Stimulated activated CD8-positive, alpha-beta memory T cell treated with anti-CD3 and anti-CD28 coated beads, Interleukin-4, amount 100 ng/mL, for 24 hours (primary cell): ENCODE results near the gene SYT11.
"Not testable (repeated sequence)": the region's sequence is repeated elsewhere in the genome, so short reads cannot be mapped to it uniquely, and the experiment has no call there.

Experiments
- DNase-seq: peaks from one replicate; pipeline ENCODE4 v3.0.0-alpha.2; 2020; ENCODE audit warnings: low read depth

SYT11 gene

DNA sequence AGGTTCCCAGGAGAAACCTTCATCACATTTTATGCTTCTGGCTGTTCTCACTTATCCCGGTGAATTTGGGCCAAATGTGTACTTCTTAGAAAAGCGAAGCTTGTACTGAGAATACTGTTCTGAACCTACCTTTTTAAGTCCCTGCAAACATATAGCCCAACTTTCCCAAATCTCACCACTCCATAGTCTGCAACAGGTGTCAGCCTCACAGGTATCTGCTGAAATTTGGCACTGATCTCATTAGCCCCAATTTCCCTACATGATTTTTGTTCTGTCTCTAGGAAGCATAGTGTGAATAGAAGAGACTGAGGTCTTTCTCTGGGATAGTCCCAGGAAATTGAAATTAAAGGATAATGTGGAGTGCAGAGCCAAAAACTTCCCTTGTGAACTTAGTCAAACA is 40.3 kb downstream of the SYT11 start:
- no peak for DNase-seq

DNA sequence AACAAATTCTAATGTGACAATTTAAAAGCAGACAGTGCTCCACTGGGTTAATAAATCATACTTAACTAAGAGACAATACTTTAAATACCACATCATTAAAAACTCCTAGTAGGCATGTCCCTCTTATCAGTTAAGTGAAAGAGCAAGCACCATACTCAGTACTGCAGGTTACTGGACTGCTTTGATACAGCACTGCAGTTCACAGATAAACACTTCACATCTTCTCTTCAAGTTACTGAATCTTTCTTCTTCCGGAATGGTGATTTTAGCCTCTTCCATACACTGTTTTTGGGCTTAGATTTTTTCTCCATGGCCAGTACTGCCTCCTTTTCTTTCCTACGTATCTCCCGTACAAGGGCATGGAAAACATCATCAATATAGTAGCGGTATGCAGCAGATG is 40.8 kb downstream of the SYT11 start:
- DNase-seq = no peak

DNA sequence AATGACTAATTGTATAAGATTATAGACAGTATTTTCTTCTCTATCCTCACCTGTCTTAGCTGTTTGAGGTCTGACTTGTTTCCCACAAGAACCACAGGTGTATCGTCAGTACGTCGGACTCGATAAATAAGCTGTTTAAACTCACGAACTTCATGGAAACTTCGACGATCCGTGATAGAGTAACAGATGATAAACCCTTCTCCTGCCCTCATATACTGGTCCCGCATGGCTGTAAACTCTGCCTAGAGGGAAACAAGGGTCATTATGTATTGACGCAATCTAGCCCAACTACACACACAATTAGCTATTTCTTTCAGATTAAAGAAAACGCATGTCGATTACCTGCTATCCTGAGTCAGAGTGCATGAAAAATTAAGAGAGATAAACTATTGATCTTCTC is 44.9 kb downstream of the SYT11 start:
- no peak for DNase-seq

DNA sequence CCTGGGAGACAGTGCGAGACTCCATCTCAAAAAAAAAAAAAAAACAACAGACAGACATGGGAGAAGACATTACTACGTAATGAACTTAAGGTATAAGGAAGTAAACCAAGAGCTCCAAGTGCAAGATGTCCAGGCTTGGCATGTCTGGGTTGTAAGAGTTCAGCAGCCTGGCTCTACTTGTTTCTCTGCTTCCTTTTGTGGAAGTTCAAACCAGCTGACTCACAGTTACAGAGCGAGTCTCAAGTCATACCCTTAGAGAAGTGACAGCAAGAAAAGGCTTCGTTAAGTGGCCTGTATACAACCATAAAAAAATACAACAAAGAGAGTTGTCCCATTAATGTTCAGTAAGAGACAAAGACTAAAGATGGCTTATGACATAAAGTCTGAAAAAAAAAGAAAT is 50.5 kb downstream of the SYT11 start:
- DNase-seq = no peak

DNA sequence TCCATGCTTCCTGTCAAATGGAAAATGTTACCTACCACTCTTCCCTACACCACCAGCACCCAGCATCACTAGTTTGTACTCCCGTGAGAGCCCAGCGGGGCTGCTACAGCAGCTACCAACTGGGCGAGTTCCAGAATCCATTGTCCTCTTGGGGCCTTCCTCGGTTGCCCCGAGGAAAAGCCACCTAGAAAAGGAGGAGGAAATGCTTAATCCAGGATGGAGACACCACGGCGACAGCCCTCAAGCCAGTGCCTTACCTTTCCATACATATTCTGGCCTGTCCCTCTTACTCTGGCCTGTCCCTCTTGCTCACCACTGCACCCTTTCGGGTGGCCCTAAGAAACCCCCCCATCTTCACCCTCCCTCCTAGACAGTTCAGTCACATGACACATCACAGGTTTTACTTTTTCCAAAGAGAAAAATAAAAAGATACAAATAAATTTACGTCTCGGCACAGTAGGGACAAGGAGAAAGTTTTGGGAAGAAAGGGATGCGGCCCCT is 51.3 kb downstream of the SYT11 start:
- no peak for DNase-seq

- DNase-seq = peak; percentile 78
These were observed 52.0 kb downstream of the SYT11 start, which contains the start of gene RIT1 for GRCh38 chr1:155911156-155912055. RIT1 (minus strand) TSS chr1:155911349; CDS start chr1:155910761, 588 bp downstream.

- DNase-seq = no peak
These were observed 52.7 kb downstream of the SYT11 start for GRCh38 chr1:155912056-155912536.

- no peak for DNase-seq
These were observed 54.8 kb downstream of the SYT11 start for GRCh38 chr1:155913969-155914757.

- DNase-seq = no peak
These were observed 59.3 kb downstream of the SYT11 start for GRCh38 chr1:155918660-155919059.

GRCh38 chr1:155919801-155920200 is 60.4 kb downstream of the SYT11 start:
- DNase-seq = no peak

DNA sequence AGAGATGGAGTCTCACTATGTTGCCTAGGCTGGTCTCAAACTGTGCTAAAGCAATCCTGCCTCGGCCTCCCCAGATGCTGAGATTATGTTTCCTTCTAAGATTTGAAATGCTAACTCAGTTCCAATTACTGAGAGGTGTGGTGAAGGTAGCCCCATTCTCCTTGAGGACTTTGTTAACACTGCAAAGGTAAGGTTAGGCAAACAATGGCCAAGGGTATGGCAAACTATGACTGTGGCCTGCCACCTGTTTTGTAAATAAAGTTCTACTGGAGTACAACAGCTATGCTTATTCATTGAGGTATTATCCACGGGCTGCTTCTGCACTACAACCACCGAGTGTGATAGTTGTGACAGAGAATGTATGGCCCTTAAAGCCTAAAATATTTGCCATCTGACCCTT is 61.4 kb downstream of the SYT11 start:
- no peak for DNase-seq

DNA sequence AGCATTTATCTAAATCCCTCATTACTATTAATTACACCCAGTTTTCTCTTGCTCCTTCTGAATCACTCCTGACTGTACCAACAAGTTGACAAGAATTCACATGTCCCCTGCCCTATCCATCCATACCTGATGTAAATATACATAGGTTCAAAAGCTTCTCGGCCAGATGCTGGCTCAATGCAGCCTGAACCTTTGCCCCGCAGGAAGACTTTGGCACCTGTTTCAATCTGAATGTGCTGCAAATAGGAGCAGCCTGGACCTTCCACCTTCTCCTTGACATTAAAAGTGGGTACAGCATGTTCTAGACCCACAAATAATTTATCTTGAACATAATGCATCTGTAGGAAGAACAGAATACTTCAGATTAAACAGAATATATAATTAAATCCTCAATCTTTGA is 66.1 kb downstream of the SYT11 start:
- DNase-seq = no peak

DNA sequence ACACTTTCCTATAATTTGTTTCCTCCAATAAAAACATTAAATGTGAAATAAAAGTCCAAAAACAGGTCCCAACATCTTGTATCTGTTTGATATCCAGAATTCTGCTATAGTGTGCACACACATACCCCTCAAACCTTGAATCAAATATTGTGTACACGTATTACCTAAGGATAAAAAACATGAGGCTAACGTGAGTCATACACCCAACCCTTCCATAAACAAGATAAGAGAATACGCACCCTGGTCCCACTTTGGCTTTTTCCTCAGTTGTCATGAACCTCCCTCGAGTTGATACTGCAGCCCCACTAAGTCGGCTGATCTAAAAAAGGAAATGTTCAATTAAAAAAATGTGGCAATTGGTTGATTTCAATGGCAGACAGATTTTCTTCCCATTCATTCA is 69.7 kb downstream of the SYT11 start:
- no peak for DNase-seq

GRCh38 chr1:155930725-155931124 is 71.4 kb downstream of the SYT11 start:
- DNase-seq = not testable (repeated sequence)

DNA sequence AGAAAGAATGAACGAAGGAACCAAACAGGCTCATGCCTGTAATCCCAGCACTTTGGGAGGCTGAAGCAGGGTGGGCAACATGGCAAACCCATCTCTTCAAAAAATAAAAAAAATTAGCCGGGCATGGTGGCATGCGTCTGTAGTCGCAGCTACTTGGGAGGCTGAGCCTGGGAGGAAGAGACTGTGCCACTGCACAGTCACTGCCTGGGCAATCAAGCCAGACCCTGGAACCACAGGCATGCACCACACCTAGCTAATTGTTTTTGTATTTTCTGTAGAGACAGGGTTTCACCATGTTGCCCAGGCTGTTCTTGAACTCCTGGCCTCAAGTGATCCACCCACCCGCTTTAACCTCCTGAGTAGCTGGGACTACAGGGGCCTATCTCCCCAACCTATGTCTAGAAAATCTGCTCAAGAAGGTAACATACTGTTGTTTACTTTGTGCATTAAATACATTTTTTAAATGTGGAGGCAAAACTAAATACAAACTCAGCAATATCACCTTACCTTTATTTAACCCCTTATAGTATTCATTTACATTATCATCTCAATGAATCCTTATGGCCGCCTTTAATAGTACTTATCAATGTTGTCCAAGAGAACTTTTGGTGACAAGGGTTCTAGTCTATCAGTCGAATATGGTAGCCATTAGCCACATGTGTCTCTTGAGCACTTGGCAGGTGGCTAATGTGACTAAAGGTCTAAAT is 72.1 kb downstream of the SYT11 start:
- no peak for DNase-seq

GRCh38 chr1:155932081-155932480 is 72.7 kb downstream of the SYT11 start:
- no peak for DNase-seq

DNA sequence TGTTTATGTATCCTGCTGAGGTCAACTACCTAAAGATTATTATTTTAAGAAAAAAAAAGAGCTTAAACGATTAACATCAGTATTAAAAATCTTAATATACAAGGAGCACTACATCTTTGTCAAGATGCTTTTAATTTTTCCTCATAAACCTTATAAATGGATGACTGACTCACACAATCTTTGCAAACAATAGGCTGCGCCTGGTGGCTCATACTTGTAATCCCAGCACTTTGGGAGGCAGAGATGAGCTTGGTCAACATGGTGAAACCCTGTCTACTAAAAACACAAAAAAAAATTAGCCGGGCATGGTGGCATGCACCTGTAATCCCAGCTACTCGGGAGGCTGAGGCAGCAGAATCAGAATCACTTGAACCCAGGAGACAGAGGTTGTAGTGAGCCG is 73.1 kb downstream of the SYT11 start:
- no peak for DNase-seq

GRCh38 chr1:155933591-155934096 is 74.3 kb downstream of the SYT11 start:
- DNase-seq = no peak

GRCh38 chr1:155934097-155934935 is 74.9 kb downstream of the SYT11 start, which contains the start of gene KHDC4:
KHDC4 (minus strand) TSS chr1:155934413; CDS start chr1:155934373, 40 bp downstream.
- peak; percentile 84 for DNase-seq
